ENCODE results near the gene UVRAG.

UVRAG gene

GRCh38 chr11:75939516-75939915 is 124.5 kb downstream of the UVRAG start:
- no peaks in the 10 kb centered on the region for H3F3A ChIP-seq (ENCODE audit: insufficient read depth)
- no peak overlapping the region for H3K4me2 ChIP-seq (ENCODE audit: low read depth, low read length, poor library complexity, severe bottlenecking)
- H3K27me3 ChIP-seq (ENCODE audit: low read length): no peaks in the 10 kb centered on the region
- TF ChIP-seq CTCF (IDR thresholded peaks at IDR 0.05; ENCODE audit: insufficient read depth, low read length, poor library complexity, severe bottlenecking) (no peak), EZH2phosphoT487 (conservative IDR thresholded peaks at IDR 0.05; ENCODE audit: low read length) (no peak)
- no peak overlapping the region for H3K27ac ChIP-seq (ENCODE audit: low read depth, low read length)
- no peak overlapping the region for H3K9ac ChIP-seq (ENCODE audit: low read length)
- H3K4me3 ChIP-seq (ENCODE audit: insufficient read depth, low read length, poor library complexity, severe bottlenecking): no peak overlapping the region
- H3K79me2 ChIP-seq (ENCODE audit: insufficient read depth, low read length): peaks cover 37% of the 10 kb centered on the region
- H3K9me3 ChIP-seq (ENCODE audit: insufficient read depth, low read length): no peaks in the 10 kb centered on the region
- no peaks in the 10 kb centered on the region for H3K9me2 ChIP-seq (replicated peaks; ENCODE audit: insufficient read depth, low read length)
- no peak overlapping the region for H2AFZ ChIP-seq (ENCODE audit: low read depth, low read length, severe bottlenecking)
- no peaks in the 10 kb centered on the region for H3K36me3 ChIP-seq (ENCODE audit: low read length)
- H4K20me1 ChIP-seq (ENCODE audit: low read depth, low read length): no peaks in the 10 kb centered on the region

- Histone ChIP-seq H3K9ac (ENCODE audit: low read length) (no peak overlapping the region), H2AFZ (ENCODE audit: low read depth, low read length, severe bottlenecking) (no peak overlapping the region), H4K20me1 (ENCODE audit: low read depth, low read length) (no peaks in the 10 kb centered on the region), H3K4me3 (ENCODE audit: insufficient read depth, low read length, poor library complexity, severe bottlenecking) (no peak overlapping the region), H3K9me2 (replicated peaks; ENCODE audit: insufficient read depth, low read length) (no peaks in the 10 kb centered on the region), H3K27me3 (ENCODE audit: low read length) (no peaks in the 10 kb centered on the region), H3F3A (ENCODE audit: insufficient read depth) (no peaks in the 10 kb centered on the region), H3K36me3 (ENCODE audit: low read length) (no peaks in the 10 kb centered on the region), H3K9me3 (ENCODE audit: insufficient read depth, low read length) (no peaks in the 10 kb centered on the region), H3K27ac (ENCODE audit: low read depth, low read length) (no peak overlapping the region), H3K4me2 (ENCODE audit: low read depth, low read length, poor library complexity, severe bottlenecking) (no peak overlapping the region), H3K79me2 (ENCODE audit: insufficient read depth, low read length) (peaks cover 42% of the 10 kb centered on the region)
- TF ChIP-seq EZH2phosphoT487 (conservative IDR thresholded peaks at IDR 0.05; ENCODE audit: low read length): no peak
- no peak for TF ChIP-seq CTCF (IDR thresholded peaks at IDR 0.05; ENCODE audit: insufficient read depth, low read length, poor library complexity, severe bottlenecking)
These were observed 125.0 kb downstream of the UVRAG start for GRCh38 chr11:75939992-75940391.

GRCh38 chr11:75940911-75941310 is 125.9 kb downstream of the UVRAG start:
- Histone ChIP-seq H3K27me3 (ENCODE audit: low read length) (no peaks in the 10 kb centered on the region), H2AFZ (ENCODE audit: low read depth, low read length, severe bottlenecking) (no peak overlapping the region), H3F3A (ENCODE audit: insufficient read depth) (no peaks in the 10 kb centered on the region; the same call in 1 of the 2 replicates), H3K9ac (ENCODE audit: low read length) (no peak overlapping the region), H3K36me3 (ENCODE audit: low read length) (no peaks in the 10 kb centered on the region), H3K79me2 (ENCODE audit: insufficient read depth, low read length) (peaks cover 50% of the 10 kb centered on the region), H4K20me1 (ENCODE audit: low read depth, low read length) (no peaks in the 10 kb centered on the region), H3K9me2 (replicated peaks; ENCODE audit: insufficient read depth, low read length) (no peaks in the 10 kb centered on the region), H3K4me3 (ENCODE audit: insufficient read depth, low read length, poor library complexity, severe bottlenecking) (no peak overlapping the region), H3K4me2 (ENCODE audit: low read depth, low read length, poor library complexity, severe bottlenecking) (no peak overlapping the region), H3K27ac (ENCODE audit: low read depth, low read length) (no peak overlapping the region), H3K9me3 (ENCODE audit: insufficient read depth, low read length) (no peaks in the 10 kb centered on the region)
- TF ChIP-seq EZH2phosphoT487 (conservative IDR thresholded peaks at IDR 0.05; ENCODE audit: low read length) (no peak), CTCF (IDR thresholded peaks at IDR 0.05; ENCODE audit: insufficient read depth, low read length, poor library complexity, severe bottlenecking) (no peak)
